GM04503 (cell line): ENCODE measurements around the gene CPLX3.

Experiments
- DNase-seq: peaks from one replicate; pipeline ENCODE4 v3.0.0-alpha.2; 2012; ENCODE audit warnings: low read depth

Gene CPLX3

DNA sequence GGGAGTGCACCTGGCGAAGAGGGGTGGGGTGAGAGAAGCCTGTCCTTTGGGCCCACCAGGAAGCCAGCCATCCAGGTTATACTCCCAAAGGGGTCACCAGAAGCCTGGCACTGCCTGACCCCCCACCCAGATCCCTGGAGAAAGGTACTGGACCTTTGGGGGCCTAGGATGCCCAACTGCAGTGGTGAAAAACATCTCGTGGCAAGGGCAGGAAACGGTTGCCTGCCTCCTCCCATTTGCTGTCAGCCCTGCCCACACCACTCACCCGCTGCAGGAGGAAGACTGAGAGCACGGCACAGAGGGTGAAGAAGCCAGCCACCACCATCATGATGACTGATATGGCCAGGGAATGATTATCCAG lies 18.8 kb downstream of the CPLX3 start:
- DNase-seq: no peak

- DNase-seq: no peak
Measured at GRCh38 chr15:74845581-74845980, 19.2 kb downstream of the CPLX3 start.

DNA sequence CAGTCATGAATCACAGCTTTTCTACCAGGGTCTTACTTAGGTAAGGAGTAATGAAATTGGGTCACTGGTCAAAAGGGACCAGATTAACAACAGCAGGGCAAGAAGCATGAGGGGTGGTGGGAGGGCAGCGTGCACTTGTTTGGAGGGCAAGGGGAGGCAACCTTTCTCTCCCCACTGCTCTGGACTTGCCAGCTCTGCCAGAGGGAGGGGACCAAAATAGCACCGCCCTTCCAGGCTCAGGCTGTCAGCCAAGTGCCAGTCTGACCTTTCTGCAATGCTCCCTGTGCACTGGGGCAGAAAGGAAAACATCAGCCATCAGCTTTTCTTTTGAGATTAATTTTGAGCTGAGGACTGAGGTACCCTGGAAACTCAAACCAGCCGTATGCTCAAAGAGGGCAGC lies 21.0 kb downstream of the CPLX3 start:
- no peak for DNase-seq

DNA sequence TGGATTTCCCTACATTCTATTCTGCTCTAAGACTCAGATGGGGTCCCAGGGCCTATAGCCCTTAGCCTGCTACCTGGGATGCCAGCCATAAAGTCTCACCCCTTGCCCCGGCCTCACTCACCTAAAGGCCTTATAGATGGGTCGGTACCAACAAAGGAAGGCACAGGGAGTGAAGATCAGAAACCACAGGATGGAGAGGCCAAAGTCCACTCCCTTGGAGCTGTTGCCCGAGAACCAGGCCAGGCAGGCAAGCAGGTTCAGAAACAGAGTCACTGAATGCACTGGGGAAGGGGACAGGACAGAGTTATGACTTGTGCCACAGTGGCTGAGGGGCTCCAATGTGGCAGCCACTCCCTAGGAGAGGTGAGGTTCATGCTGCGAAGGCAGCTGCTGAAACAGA lies 24.0 kb downstream of the CPLX3 start:
- no peak for DNase-seq

GRCh38 chr15:74851960-74852359 lies 25.5 kb downstream of the CPLX3 start:
- no peak for DNase-seq

- DNase-seq: no peak
Measured at GRCh38 chr15:74854453-74855022, 28.1 kb downstream of the CPLX3 start.

- no peak for DNase-seq
Measured at GRCh38 chr15:74855857-74856256, 29.4 kb downstream of the CPLX3 start.

GRCh38 chr15:74856537-74856936 lies 30.1 kb downstream of the CPLX3 start:
- DNase-seq: no peak

DNA sequence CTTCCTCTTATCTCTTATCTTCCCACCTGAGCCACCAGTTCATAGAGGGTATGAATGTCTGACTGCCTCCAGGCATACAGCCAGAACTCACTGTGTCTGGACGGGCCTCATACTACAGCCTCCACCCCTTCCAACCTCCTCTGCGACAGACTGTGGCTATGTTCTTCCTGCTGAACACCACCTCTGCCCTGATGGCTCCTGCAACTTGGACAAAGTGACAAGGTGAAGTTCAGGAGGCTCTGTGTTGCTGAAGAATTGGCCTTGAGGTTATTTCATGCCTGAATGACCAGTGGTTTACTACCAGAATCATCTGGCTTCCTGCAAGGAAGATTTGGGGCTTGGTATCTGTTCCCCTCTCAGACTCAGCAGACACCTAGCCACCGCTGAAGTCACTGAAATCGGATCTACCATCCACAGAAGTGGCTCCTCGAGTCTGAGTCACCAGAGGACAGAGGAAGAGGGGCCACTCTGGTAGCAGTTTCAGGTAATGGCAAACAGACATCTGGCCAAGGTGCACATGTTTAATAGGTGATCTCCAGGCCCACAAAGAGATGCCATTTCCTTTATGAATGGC lies 30.7 kb downstream of the CPLX3 start:
- no peak for DNase-seq

DNA sequence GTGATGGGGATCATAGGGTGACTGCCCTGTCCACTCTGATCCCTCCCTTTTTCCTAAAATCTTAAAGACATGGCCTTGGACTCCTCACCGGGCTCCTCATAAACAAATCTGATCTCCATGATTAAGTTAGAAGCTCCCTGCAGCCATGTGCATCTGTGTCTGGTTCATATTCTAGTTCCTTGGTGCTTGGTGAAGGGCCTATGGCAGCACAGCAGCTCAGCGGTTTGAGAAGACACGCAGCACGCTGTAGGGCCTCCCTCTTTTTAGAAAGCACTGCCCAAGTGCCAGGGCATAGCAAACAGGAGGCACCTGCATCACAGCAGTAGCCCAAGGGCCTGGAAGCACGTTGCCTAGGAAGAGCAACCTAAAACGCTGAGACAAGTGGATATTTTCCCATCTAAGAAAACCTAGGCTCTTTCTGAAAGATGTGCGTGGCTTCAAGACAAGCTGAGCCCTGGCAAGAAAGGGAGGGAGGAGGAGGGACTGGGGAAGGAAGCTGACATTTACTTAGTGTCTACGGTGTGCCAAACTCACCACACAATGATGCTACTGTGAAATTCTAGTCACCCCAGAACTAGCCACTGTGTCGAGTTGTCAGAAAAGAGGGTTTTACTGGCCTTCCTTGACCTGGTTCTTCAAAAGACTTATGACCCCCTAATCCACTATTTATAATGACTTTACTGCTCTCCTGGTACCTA lies 31.4 kb downstream of the CPLX3 start:
- DNase-seq: no peak

DNA sequence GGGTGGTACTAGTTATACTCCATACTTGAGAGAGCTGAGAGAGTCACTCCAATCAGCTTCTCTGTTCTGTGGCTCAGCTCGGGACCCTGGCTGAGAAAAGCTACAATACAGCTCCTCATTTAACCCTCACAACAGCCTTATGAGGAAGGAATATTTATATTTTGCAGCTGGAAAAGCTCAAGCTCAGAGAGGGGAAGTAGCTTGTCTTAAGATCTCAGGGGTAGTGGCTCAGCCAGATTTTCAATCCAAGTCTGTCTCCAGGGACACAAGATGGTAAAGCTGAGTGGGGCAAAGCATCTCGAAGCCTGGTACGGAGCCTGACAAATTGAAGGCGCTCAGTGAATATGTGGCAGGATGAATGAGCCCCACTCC lies 31.9 kb downstream of the CPLX3 start:
- DNase-seq: no peak

GRCh38 chr15:74863239-74864056 lies 37.0 kb downstream of the CPLX3 start:
- DNase-seq: peak; percentile 5

DNA sequence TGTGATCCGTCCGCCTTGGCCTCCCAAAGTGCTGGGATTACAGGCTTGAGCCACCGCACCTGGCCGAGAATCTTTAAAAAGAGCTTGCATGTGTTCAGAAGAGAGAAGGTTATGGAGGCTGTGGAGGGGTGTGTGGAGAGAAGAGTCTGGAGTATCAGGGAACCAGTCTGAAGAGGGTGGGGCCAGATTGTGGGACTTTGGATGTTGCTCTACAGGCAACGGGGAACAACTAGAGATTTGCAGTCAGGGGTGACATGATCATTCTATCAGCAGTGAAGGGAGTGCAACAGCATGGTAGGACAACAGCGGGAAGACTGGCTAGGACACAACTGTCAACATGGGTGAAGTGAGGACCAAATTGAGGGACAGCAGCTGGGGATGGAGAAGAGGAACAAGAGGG lies 37.9 kb downstream of the CPLX3 start:
- no peak for DNase-seq

- no peak for DNase-seq
Measured at GRCh38 chr15:74865316-74865715, 38.9 kb downstream of the CPLX3 start.

DNA sequence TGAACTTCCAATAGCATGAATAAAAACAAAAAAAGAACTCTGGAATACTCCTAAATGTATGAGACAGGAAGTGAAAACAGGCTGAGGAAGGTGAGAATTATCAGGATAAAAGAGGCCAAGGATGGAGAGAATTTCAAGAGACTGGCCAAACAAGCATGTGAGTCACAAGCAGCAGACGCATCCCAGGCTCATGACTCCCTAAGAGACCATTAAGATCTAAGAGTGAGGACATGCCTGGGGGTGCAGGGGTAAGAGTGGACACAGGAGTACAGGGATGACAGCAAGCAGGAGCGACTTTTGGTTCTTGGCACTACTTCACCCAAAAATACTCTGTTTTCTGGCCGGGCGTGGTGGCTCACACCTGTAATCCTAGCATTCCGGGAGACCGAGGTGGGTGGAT lies 39.7 kb downstream of the CPLX3 start:
- peak; percentile 17 for DNase-seq

DNA sequence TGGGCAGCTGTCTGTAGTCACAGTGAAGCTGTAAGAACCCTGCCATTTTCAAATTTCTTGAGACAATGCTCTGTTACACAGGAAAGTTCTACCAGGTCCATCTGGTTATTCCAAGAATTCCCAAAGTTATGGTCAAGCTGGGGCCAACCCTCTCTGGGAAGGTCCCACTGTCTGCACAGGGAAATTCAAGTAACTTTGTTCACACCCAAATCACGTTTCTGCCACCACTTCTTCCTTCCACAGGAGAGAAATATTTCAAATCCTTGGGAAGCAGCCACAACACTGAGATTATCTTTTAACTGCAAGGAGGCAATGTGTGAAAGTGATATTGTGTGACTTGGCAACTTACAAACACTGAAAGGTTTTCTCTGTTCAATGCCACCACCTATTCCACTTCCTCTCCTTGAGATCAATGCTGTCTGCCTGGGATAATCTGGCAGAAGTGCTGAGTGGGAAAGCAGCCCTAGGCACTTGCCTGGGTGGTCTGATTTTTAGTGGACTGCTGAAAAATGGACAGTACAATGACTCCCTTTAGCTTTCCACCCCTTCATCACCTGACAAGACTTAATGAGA lies 41.1 kb downstream of the CPLX3 start:
- DNase-seq: no peak

GRCh38 chr15:74868059-74868458 lies 41.6 kb downstream of the CPLX3 start:
- DNase-seq: no peak

- DNase-seq: peak; percentile 15
Measured at GRCh38 chr15:74869372-74869725, 42.9 kb downstream of the CPLX3 start.

GRCh38 chr15:74869726-74870407 lies 43.4 kb downstream of the CPLX3 start:
- DNase-seq: no peak

DNA sequence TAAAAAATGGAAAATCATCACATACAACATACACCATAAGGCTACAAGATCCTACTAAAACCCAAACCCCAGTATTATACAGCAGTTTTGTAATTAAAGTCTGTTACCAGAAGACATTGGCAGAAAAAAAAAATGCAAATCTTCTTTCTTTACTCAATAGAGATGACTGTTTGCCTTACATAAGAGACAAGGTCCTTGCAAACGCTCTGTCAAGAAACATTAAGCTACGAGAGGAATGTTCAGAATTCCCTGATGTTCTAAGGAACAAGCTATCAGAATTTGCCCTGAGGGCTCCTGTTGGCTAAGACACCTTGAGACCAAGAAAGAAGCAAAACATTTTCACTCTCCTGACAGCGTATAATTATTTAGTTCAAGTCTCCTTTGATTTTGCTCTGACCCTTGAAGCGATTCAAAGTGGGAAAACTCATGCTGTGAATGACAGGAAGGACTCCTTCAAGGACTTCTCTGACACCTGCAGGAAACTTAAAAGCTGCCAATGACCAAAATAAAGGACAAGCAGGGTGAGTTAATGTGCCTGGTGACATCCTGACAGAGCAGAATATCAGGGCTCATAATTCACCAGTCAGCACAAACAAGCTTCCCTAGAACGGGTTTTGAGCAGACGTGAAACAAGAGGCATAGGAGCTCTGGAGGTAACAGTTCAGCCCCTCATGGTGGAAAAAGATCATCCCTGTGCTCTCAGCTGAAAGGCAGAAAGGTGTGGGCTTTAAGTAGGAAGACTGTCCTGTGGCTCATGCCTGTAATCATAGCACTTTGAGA lies 44.2 kb downstream of the CPLX3 start:
- peak; percentile 10 for DNase-seq

- no peak for DNase-seq
Measured at GRCh38 chr15:74872702-74873035, 46.2 kb downstream of the CPLX3 start.
